Panc1 (cell line): ENCODE results near the gene UBP1. TPM values are rescaled to one million over a fixed set of nuclear protein-coding genes. Genes with fewer than 3 reads are reported as not detected.

Experiments
- ATAC-seq: fragments of 200-7000 bp; cut with Tn5 transposase; 2 replicates; pipeline ENCODE4 v1.9.1; 2020; ENCODE audit warnings: mild to moderate bottlenecking, moderate library complexity
- BruUV-seq: library from RNA; stranded (reverse); fragments of 400-500 nt; replicated peaks from 2 replicates; lab custom pipeline; 2021; lab: Mats Ljungman, UMichigan
- CTCF ChIA-PET: fragments of 300-600 bp; sonication (Branson Sonifier 250); formaldehyde crosslinking; loops from one replicate; lab custom pipeline; 2022; ENCODE audit warnings: antibody characterized with exemption; lab: Charles Lee
- POLR2A ChIA-PET: fragments of 300-600 bp; sonication (Branson Sonifier 250); formaldehyde crosslinking; loops from one replicate; lab custom pipeline; 2022; ENCODE audit warnings: antibody characterized with exemption; lab: Charles Lee
- DNase-seq: peaks from one replicate; pipeline ENCODE4 v3.0.0-alpha.2; 2010; ENCODE audit warnings: low read depth, low spot score
- H3K27ac ChIP-seq: 2 replicates; pipeline ENCODE4 v1.5.1; 2011; ENCODE audit warnings: mild to moderate bottlenecking, low read length, inconsistent platforms
- H3K27me3 ChIP-seq: fragments of 200-500 bp; sonication (Bioruptor generic); 2 replicates; pipeline ENCODE4 v1.6.0; 2014; ENCODE audit warnings: low read length, inconsistent platforms; ENCODE audit not compliant: control insufficient read depth, insufficient read depth
- H3K36me3 ChIP-seq: fragments of 200-500 bp; sonication (Bioruptor generic); 2 replicates; pipeline ENCODE4 v1.5.1; 2014; ENCODE audit warnings: inconsistent platforms, mild to moderate bottlenecking, low read length, moderate library complexity; ENCODE audit not compliant: control insufficient read depth, insufficient read depth
- H3K4me1 ChIP-seq: 2 replicates; pipeline ENCODE4 v1.5.1; 2011; ENCODE audit warnings: inconsistent platforms, mild to moderate bottlenecking, low read length, moderate library complexity; ENCODE audit not compliant: control insufficient read depth, insufficient read depth
- H3K4me3 ChIP-seq, 2 experiments: 2 replicates each; pipeline ENCODE4 v1.5.1; 2011 to 2012; ENCODE audit warnings: low read depth in 2 of 2, low read length in 2 of 2, mild to moderate bottlenecking in 2 of 2, inconsistent platforms in 1 of 2, moderate library complexity in 1 of 2
- H3K9me3 ChIP-seq: fragments of 200-500 bp; sonication (Bioruptor generic); 2 replicates; pipeline ENCODE4 v1.5.1; 2014; ENCODE audit warnings: low read depth, mild to moderate bottlenecking, inconsistent platforms, low read length, moderate library complexity; ENCODE audit not compliant: control insufficient read depth, insufficient read depth
- POLR2AphosphoS5 ChIP-seq: IDR thresholded peaks from 2 replicates; pipeline ENCODE4 v1.6.1; 2012; ENCODE audit warnings: mild to moderate bottlenecking, low read depth, low read length, moderate library complexity
- REST ChIP-seq, 2 experiments: IDR thresholded peaks; 2 replicates each; pipeline ENCODE4 v1.6.1; 2011 to 2012; ENCODE audit warnings: low read depth in 2 of 2, control low read depth in 1 of 2, low read length in 1 of 2, mild to moderate bottlenecking in 1 of 2, moderate library complexity in 1 of 2; ENCODE audit not compliant: insufficient read depth in 1 of 2
- SIN3A ChIP-seq: IDR thresholded peaks from 2 replicates; pipeline ENCODE4 v1.6.1; 2012; ENCODE audit warnings: low read depth, mild to moderate bottlenecking, low read length, moderate library complexity, borderline replicate concordance; ENCODE audit not compliant: insufficient read depth
- TCF7L2 ChIP-seq: IDR thresholded peaks from 2 replicates; pipeline ENCODE4 v1.6.1; 2011; ENCODE audit warnings: mild to moderate bottlenecking, low read depth, low read length, inconsistent platforms
- in situ Hi-C: cut with HindIII; loops from 2 replicates; pipeline ENCODE4 v1.10.0; 2016; ENCODE audit warnings: low sequenced_read_pairs, low pct_unique_long_range_greater_than_20kb
- intact Hi-C: fragments of 100-400 bp; cut with micrococcal nuclease; formaldehyde crosslinking; loops from one replicate; pipeline ENCODE4 v1.10.0; 2022; ENCODE audit not compliant: unreplicated experiment
- total RNA-seq: library from RNA; stranded (reverse); gene quantifications from one replicate; pipeline ENCODE4 v1.2.1, GENCODE V29; 2021; ENCODE audit not compliant: unreplicated experiment
- TF ChIP-seq, protein P1 (sequence below): fragments of 450-650 bp; IDR thresholded peaks from 2 replicates; pipeline ENCODE4 v1.5.1; 2017; ENCODE audit warnings: mild to moderate bottlenecking

UBP1 gene
- total RNA-seq, 1 experiment from 2014 or later, result 62.4 TPM

DNA sequence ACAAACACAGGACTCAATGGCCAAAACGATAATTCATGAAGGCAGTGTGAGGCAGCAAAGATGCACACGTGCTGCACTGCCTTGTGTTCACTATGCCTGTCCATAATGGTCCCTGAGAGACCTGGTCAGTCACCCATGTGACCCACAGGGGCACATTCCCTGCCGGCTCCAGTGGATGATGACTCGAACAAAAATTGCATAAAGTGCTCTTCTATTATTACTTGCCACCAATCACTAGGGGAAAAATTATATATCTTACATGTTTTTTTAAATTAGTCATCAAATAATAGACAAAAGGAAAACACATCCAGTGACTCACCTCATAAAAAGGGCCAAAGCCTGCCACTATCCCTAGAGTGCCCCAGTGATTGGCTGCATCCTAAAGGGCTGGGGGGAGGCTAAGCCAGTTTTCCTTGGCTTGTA is 47.5 kb downstream of the UBP1 start:
- in situ Hi-C loops, result no loop called here
- DNase-seq (peak; percentile 62), ATAC-seq (peak; percentile 92)
- intact Hi-C loops, result no loop called here
- Histone ChIP-seq H3K4me3 (no peak overlapping the region), H3K27ac (peak overlapping the region; percentile 39; the same call in 1 of the 2 replicates), H3K36me3 (peaks cover 15% of the 10 kb centered on the region), H3K9me3 (no peaks in the 10 kb centered on the region), H3K27me3 (no peaks in the 10 kb centered on the region), H3K4me1 (peaks cover 14% of the 10 kb centered on the region)
- TF ChIP-seq REST (IDR thresholded peaks at IDR 0.05; ENCODE audit: insufficient read depth in 1 of 2, low read depth in 2 of 2, low read length in 1 of 2), result no peak
- TF ChIP-seq, protein P1, sequence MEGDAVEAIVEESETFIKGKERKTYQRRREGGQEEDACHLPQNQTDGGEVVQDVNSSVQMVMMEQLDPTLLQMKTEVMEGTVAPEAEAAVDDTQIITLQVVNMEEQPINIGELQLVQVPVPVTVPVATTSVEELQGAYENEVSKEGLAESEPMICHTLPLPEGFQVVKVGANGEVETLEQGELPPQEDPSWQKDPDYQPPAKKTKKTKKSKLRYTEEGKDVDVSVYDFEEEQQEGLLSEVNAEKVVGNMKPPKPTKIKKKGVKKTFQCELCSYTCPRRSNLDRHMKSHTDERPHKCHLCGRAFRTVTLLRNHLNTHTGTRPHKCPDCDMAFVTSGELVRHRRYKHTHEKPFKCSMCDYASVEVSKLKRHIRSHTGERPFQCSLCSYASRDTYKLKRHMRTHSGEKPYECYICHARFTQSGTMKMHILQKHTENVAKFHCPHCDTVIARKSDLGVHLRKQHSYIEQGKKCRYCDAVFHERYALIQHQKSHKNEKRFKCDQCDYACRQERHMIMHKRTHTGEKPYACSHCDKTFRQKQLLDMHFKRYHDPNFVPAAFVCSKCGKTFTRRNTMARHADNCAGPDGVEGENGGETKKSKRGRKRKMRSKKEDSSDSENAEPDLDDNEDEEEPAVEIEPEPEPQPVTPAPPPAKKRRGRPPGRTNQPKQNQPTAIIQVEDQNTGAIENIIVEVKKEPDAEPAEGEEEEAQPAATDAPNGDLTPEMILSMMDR, result no peak
- TF ChIP-seq SIN3A, result no peak
- TF ChIP-seq TCF7L2, result no peak
- no peak for TF ChIP-seq POLR2AphosphoS5
- CTCF ChIA-PET, result no interaction called here
- no TSS peak for BruUV-seq
- POLR2A ChIA-PET, result no interaction called here

DNA sequence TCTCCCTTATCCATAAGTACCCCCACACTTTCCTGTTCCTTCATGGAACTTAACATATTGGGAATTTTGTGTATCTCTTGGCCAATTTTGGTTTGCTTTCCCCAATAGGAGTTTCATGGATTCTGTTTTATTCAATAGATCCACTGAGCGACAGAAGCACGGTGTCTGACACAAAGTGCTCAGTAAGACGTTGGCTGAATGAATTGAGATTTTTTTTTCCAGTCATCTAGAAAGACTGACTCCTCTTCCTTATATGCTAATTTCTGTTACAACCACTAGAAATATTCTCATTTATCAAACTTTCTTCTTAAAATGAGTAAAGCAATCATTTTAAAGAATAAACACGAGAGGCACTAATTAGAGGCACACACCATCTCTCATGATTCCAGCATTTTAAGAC is 48.1 kb downstream of the UBP1 start:
- peaks cover 14% of the 10 kb centered on the region for H3K4me1 ChIP-seq
- no peak overlapping the region for H3K4me3 ChIP-seq
- ChIA-PET CTCF (no interaction called here), POLR2A (no interaction called here)
- no peaks in the 10 kb centered on the region for H3K9me3 ChIP-seq
- peaks cover 15% of the 10 kb centered on the region for H3K36me3 ChIP-seq
- intact Hi-C loops (no loop called here), in situ Hi-C loops (no loop called here)
- no peaks in the 10 kb centered on the region for H3K27me3 ChIP-seq
- H3K27ac ChIP-seq, result peak overlapping the region; percentile 39; the same call in 1 of the 2 replicates
- DNase-seq, result no peak
- no peak for ATAC-seq
- BruUV-seq, result no TSS peak
- TF ChIP-seq TCF7L2 (no peak), REST (IDR thresholded peaks at IDR 0.05; ENCODE audit: insufficient read depth in 1 of 2, low read depth in 2 of 2, low read length in 1 of 2) (no peak), POLR2AphosphoS5 (no peak), SIN3A (no peak)
- TF ChIP-seq, protein P1, result no peak
